SK-N-SH (cell line): ENCODE results near the gene XRN1. TPM values are rescaled to one million over a fixed set of nuclear protein-coding genes. Genes with fewer than 3 reads are reported as not detected.

ENCODE experiments used
- CTCF ChIA-PET: fragments of 300-600, 350-600 bp; formaldehyde crosslinking; extraction: SDS; loops from one replicate; lab custom pipeline; 2021; lab: Yijun Ruan, JAX
- POLR2A ChIA-PET: fragments of 350-600 bp; sonication (Branson Sonifier 250); formaldehyde crosslinking; extraction: SDS; loops from one replicate; lab custom pipeline; 2020; ENCODE audit warnings: antibody characterized with exemption, inconsistent platforms; lab: Yijun Ruan, JAX
- DNase-seq: peaks from one replicate; pipeline ENCODE4 v3.0.0; 2012
- H2AFZ ChIP-seq: fragments of 200-600 bp; sonication (generic); 2 replicates; pipeline ENCODE4 v1.8.1; 2016; ENCODE audit warnings: antibody characterized with exemption, mild to moderate bottlenecking, low read depth
- H3F3A ChIP-seq: fragments of 200-600 bp; sonication (generic); replicated peaks from 2 replicates; pipeline ENCODE3; 2016; ENCODE audit warnings: antibody characterized with exemption, mild to moderate bottlenecking; ENCODE audit not compliant: insufficient read depth
- H3K27ac ChIP-seq, 2 experiments: fragments of 200-500 bp in 1 of 2; fragments of 200-600 bp in 1 of 2; sonication (Bioruptor generic) in 1 of 2; sonication (generic), shearing (Covaris generic) in 1 of 2; 2 replicates each; pipeline versions ENCODE4 v1.5.1 to v1.6.1; 2014 to 2016; ENCODE audit warnings: low read depth in 2 of 2, inconsistent platforms in 1 of 2, low read length in 1 of 2, mild to moderate bottlenecking in 1 of 2, mixed read lengths in 1 of 2
- H3K27me3 ChIP-seq: fragments of 200-600 bp; sonication (generic), shearing (Covaris generic); 2 replicates; pipeline ENCODE4 v1.6.1; 2016; ENCODE audit warnings: mixed run types; ENCODE audit not compliant: insufficient read depth
- H3K36me3 ChIP-seq, 2 experiments: fragments of 200-500 bp in 1 of 2; fragments of 200-600 bp in 1 of 2; sonication (Bioruptor generic) in 1 of 2; sonication (generic) in 1 of 2; replicated peaks in 1 of 2; 2 replicates each; pipeline versions ENCODE3 to v1.5.1; 2014 to 2016; ENCODE audit warnings: low read length in 1 of 2, mild to moderate bottlenecking in 1 of 2; ENCODE audit not compliant: insufficient read depth in 2 of 2, control insufficient read depth in 1 of 2
- H3K4me1 ChIP-seq, 2 experiments: fragments of 200-500 bp in 1 of 2; fragments of 200-600 bp in 1 of 2; sonication (Bioruptor generic) in 1 of 2; sonication (generic), shearing (Covaris generic) in 1 of 2; 2 replicates each; pipeline versions ENCODE4 v1.5.1 to v1.6.1; 2014 to 2016; ENCODE audit warnings: low read depth in 1 of 2, low read length in 1 of 2, mixed run types in 1 of 2; ENCODE audit not compliant: insufficient read depth in 2 of 2, control insufficient read depth in 1 of 2
- H3K4me2 ChIP-seq: fragments of 200-600 bp; sonication (generic), shearing (Covaris generic); 2 replicates; pipeline ENCODE4 v1.6.1; 2017; ENCODE audit warnings: mixed run types
- H3K4me3 ChIP-seq, 2 experiments: fragments of 200-500 bp in 1 of 2; fragments of 200-600 bp in 1 of 2; sonication (Bioruptor generic) in 1 of 2; sonication (generic), shearing (Covaris generic) in 1 of 2; 2 replicates each; pipeline versions ENCODE4 v1.5.1 to v1.8.1; 2014 to 2016; ENCODE audit warnings: low read depth in 2 of 2, inconsistent platforms in 1 of 2, low read length in 1 of 2, mild to moderate bottlenecking in 1 of 2, mixed read lengths in 1 of 2, moderate library complexity in 1 of 2
- H3K79me2 ChIP-seq: fragments of 200-600 bp; sonication (generic); 2 replicates; pipeline ENCODE4 v1.8.1; 2017; ENCODE audit warnings: mild to moderate bottlenecking; ENCODE audit not compliant: insufficient read depth
- H3K9ac ChIP-seq: fragments of 200-600 bp; sonication (generic); 2 replicates; pipeline ENCODE4 v1.6.1; 2017; ENCODE audit warnings: mixed run types
- H3K9me2 ChIP-seq: fragments of 200-600 bp; sonication (generic); 2 replicates; pipeline ENCODE4 v1.6.1; 2017; ENCODE audit warnings: mixed run types
- H3K9me3 ChIP-seq: fragments of 200-600 bp; sonication (generic); 2 replicates; pipeline ENCODE4 v1.6.1; 2017; ENCODE audit warnings: mixed run types, mild to moderate bottlenecking, moderate library complexity
- H4K20me1 ChIP-seq: fragments of 200-600 bp; sonication (generic); 2 replicates; pipeline ENCODE4 v1.6.1; 2017; ENCODE audit warnings: mild to moderate bottlenecking, mixed run types; ENCODE audit not compliant: insufficient read depth
- CHD2 ChIP-seq: fragments of 150-350 bp; IDR thresholded peaks from 2 replicates; pipeline ENCODE4 v1.6.1; 2018; ENCODE audit warnings: low read length; ENCODE audit not compliant: partially characterized antibody
- CTCF ChIP-seq: fragments of 200-600 bp; sonication (generic); IDR thresholded peaks from 2 replicates; pipeline ENCODE4 v1.6.1; 2017; ENCODE audit warnings: antibody characterized with exemption, mild to moderate bottlenecking, moderate library complexity
- FOXJ3 ChIP-seq: sonication (generic); formaldehyde crosslinking; IDR thresholded peaks from 2 replicates; pipeline ENCODE4 v1.5.1; 2020; ENCODE audit warnings: mild to moderate bottlenecking, missing genetic modification reagents
- JUND ChIP-seq: IDR thresholded peaks from 2 replicates; pipeline ENCODE4 v1.4.0; 2012
- MAX ChIP-seq: IDR thresholded peaks from 2 replicates; pipeline ENCODE4 v1.4.0; 2012; ENCODE audit warnings: low read depth
- MXI1 ChIP-seq: IDR thresholded peaks from 2 replicates; pipeline ENCODE4 v1.6.1; 2012; ENCODE audit warnings: mild to moderate bottlenecking, low read depth, low read length, improper control_type of control experiment
- RAD21 ChIP-seq: IDR thresholded peaks from 2 replicates; pipeline ENCODE4 v1.6.1; 2012; ENCODE audit warnings: mild to moderate bottlenecking, low read length
- RCOR1 ChIP-seq: fragments of 150-350 bp; IDR thresholded peaks from 2 replicates; pipeline ENCODE4 v1.6.1; 2017; ENCODE audit warnings: antibody characterized with exemption, low read length
- RXRA ChIP-seq: IDR thresholded peaks from 2 replicates; pipeline ENCODE4 v1.4.0; 2012; ENCODE audit warnings: low read depth, mild to moderate bottlenecking, borderline replicate concordance
- SIN3A ChIP-seq: IDR thresholded peaks from 2 replicates; pipeline ENCODE4 v1.6.1; 2012; ENCODE audit warnings: low read depth, mild to moderate bottlenecking, low read length, moderate library complexity, borderline replicate concordance
- SMC3 ChIP-seq: IDR thresholded peaks from 2 replicates; pipeline ENCODE4 v1.6.1; 2012; ENCODE audit warnings: low read depth, low read length, improper control_type of control experiment
- TCF12 ChIP-seq: IDR thresholded peaks from 2 replicates; pipeline ENCODE4 v1.4.0; 2012
- USF1 ChIP-seq: IDR thresholded peaks from 2 replicates; pipeline ENCODE4 v1.4.0; 2012; ENCODE audit warnings: low read depth, borderline replicate concordance
- USF2 ChIP-seq: fragments of 150-350 bp; IDR thresholded peaks from 2 replicates; pipeline ENCODE4 v1.6.1; 2017; ENCODE audit warnings: antibody characterized with exemption, low read length, low read depth, borderline replicate concordance
- YY1 ChIP-seq: IDR thresholded peaks from 2 replicates; pipeline ENCODE4 v1.4.0; 2012; ENCODE audit warnings: low read depth, mild to moderate bottlenecking
- WGBS: methylation state at CpG from one replicate; pipeline ENCODE4 v1.1.6; 2017; ENCODE audit warnings: low lambda C conversion rate; 5-methylcytosine and 5-hydroxymethylcytosine counted together
- polyA plus RNA-seq, 3 experiments: library from polyadenylated mRNA; depleted of rRNA; stranded (reverse); fragments of >200 nt; gene quantifications; 2 replicates each; pipeline ENCODE4 v1.2.3, GENCODE V29; 2012

XRN1 gene
- polyA plus RNA-seq, 1 of the 3 experiments (the other 2 are of a cell fraction) = 2.7 TPM

- Histone ChIP-seq H4K20me1 (no peaks in the 10 kb centered on the region), H3K9ac (no peak overlapping the region), H3K36me3 (no peaks in the 10 kb centered on the region), H3K9me3 (no peaks in the 10 kb centered on the region), H3F3A (peaks cover 4% of the 10 kb centered on the region), H3K4me2 (no peak overlapping the region), H3K79me2 (no peaks in the 10 kb centered on the region), H2AFZ (no peak overlapping the region), H3K27ac (no peak overlapping the region), H3K27me3 (no peaks in the 10 kb centered on the region), H3K9me2 (no peaks in the 10 kb centered on the region), H3K4me1 (no peaks in the 10 kb centered on the region), H3K4me3 (no peak overlapping the region)
- ChIA-PET CTCF (interaction anchor here (0.6 to 4.2 kb wide), 30 partner anchors 11 to 541 kb away, joined by 3 to 57 read pairs (median 4); no protein-coding TSS in a partner anchor), POLR2A (no interaction called here)
- no peak for TF ChIP-seq SIN3A
- TF ChIP-seq MXI1 = peak; percentile 96
- TF ChIP-seq RCOR1 = peak; percentile 55; the same call in 1 of the 2 replicates
- no peak for TF ChIP-seq JUND
- TF ChIP-seq USF1 = no peak
- TF ChIP-seq RAD21 = peak; percentile 94
- peak; percentile 24 for TF ChIP-seq CHD2
- TF ChIP-seq TCF12 = peak; percentile 62
- peak; percentile 89 for TF ChIP-seq SMC3
- TF ChIP-seq CTCF = peak; percentile 71
- peak; percentile 95 for TF ChIP-seq MAX
- TF ChIP-seq YY1 = no peak
- no peak for TF ChIP-seq RXRA
- no peak for TF ChIP-seq FOXJ3
- TF ChIP-seq USF2 = no peak
- peak; percentile 73 for DNase-seq
- WGBS = 12% methylated on average over 5 of the region's 5 CpGs
Observed at GRCh38 chr3:142279965-142280590, 167.8 kb downstream of the XRN1 start.
